A549 (cell line): ENCODE measurements around the gene ARHGEF11. TPM values are rescaled to one million over a fixed set of nuclear protein-coding genes. Genes with fewer than 3 reads are reported as not detected.

ENCODE experiments used
- ATAC-seq, 2 experiments: fragments of 200-7000 bp in 1 of 2; fragments of >200 bp in 1 of 2; cut with Nextera tagmentation in 1 of 2; cut with Tn5 transposase in 1 of 2; 3 replicates each; pipeline versions ENCODE4 v1.8.0 to v1.9.1; 2018 to 2020; ENCODE audit warnings: mild to moderate bottlenecking in 1 of 2, moderate library complexity in 1 of 2
- CTCF ChIA-PET: fragments of 300-600 bp; sonication (Branson Sonifier 250); formaldehyde crosslinking; extraction: SDS; loops from one replicate; lab custom pipeline; 2021; ENCODE audit warnings: antibody characterized with exemption, inconsistent platforms; lab: Yijun Ruan, JAX
- POLR2A ChIA-PET: fragments of 350-600 bp; formaldehyde crosslinking; extraction: SDS; loops from one replicate; lab custom pipeline; 2021; ENCODE audit warnings: antibody characterized with exemption, inconsistent platforms; lab: Yijun Ruan, JAX
- DNase-seq, 2 experiments: peaks; one replicate each; pipeline versions ENCODE4 v3.0.0 to v3.0.0-alpha.2; 2011 to 2016; ENCODE audit warnings: low read depth in 1 of 2, low spot score in 1 of 2
- FAIRE-seq: peaks from 2 replicates; lab custom pipeline; 2011; peaks lifted over from hg19 to GRCh38; lab: Jason Lieb, UNC
- H3K27ac ChIP-seq, 2 experiments: fragments of >200 bp; sonication (Bioruptor Twin); formaldehyde crosslinking; 3 replicates each; pipeline ENCODE4 v1.5.1; 2016 to 2017
- H3K4me1 ChIP-seq: fragments of >200 bp; sonication (Bioruptor Twin); formaldehyde crosslinking; 3 replicates; pipeline ENCODE4 v1.6.1; 2016
- H3K4me2 ChIP-seq: fragments of >200 bp; sonication (Bioruptor Twin); formaldehyde crosslinking; 3 replicates; pipeline ENCODE4 v1.6.1; 2016
- H3K4me3 ChIP-seq: fragments of >200 bp; sonication (Bioruptor Twin); formaldehyde crosslinking; 3 replicates; pipeline ENCODE4 v1.5.1; 2016
- H3K9me3 ChIP-seq: fragments of >200 bp; sonication (Bioruptor Twin); formaldehyde crosslinking; 3 replicates; pipeline ENCODE4 v1.6.1; 2016
- BHLHE40 ChIP-seq: IDR thresholded peaks from 2 replicates; pipeline ENCODE4 v1.6.1; 2012; ENCODE audit warnings: low read depth, low read length, inconsistent platforms
- CBX2 ChIP-seq: fragments of 200-600 bp; sonication (generic); IDR thresholded peaks from 2 replicates; pipeline ENCODE4 v1.6.1; 2016; ENCODE audit warnings: low read depth, mild to moderate bottlenecking, borderline replicate concordance
- CBX8 ChIP-seq: fragments of 200-600 bp; sonication (generic); IDR thresholded peaks from 2 replicates; pipeline ENCODE4 v1.6.1; 2016
- CHD2 ChIP-seq: fragments of 150-350 bp; IDR thresholded peaks from 2 replicates; pipeline ENCODE4 v1.6.1; 2014; ENCODE audit warnings: low read length; ENCODE audit not compliant: partially characterized antibody
- EHMT2 ChIP-seq: fragments of 200-600 bp; sonication (generic); IDR thresholded peaks from 2 replicates; pipeline ENCODE4 v1.6.1; 2016; ENCODE audit warnings: antibody characterized with exemption, low read depth, mild to moderate bottlenecking, moderate library complexity
- EP300 ChIP-seq, 2 experiments: fragments of >200 bp; sonication (Bioruptor Twin); formaldehyde crosslinking; IDR thresholded peaks; 2 replicates in 1 of 2; 3 replicates in 1 of 2; pipeline ENCODE4 v1.6.1; 2016 to 2017
- ESRRA ChIP-seq: fragments of 150-350 bp; IDR thresholded peaks from 2 replicates; pipeline ENCODE4 v1.6.1; 2014; ENCODE audit warnings: mild to moderate bottlenecking, low read length, borderline replicate concordance
- FOSB ChIP-seq: fragments of 250-450 bp; sonication (Bioruptor Pico); IDR thresholded peaks from 2 replicates; pipeline ENCODE4 v1.5.0; 2020; ENCODE audit warnings: mild to moderate bottlenecking, moderate library complexity
- FOSL2 ChIP-seq, 2 experiments: fragments of 450-650 bp in 1 of 2; fragments of >200 bp in 1 of 2; sonication (Bioruptor Twin) in 1 of 2; formaldehyde crosslinking; IDR thresholded peaks; 2 replicates each; pipeline versions ENCODE4 v1.5.0 to v1.6.1; 2016 to 2020; ENCODE audit warnings: mild to moderate bottlenecking in 1 of 2, moderate library complexity in 1 of 2
- FOXS1 ChIP-seq: fragments of 250-450 bp; sonication (Bioruptor Pico); IDR thresholded peaks from 2 replicates; pipeline ENCODE4 v1.5.0; 2020; ENCODE audit warnings: mild to moderate bottlenecking, moderate library complexity
- GATA3 ChIP-seq: IDR thresholded peaks from 2 replicates; pipeline ENCODE4 v1.6.1; 2012; ENCODE audit warnings: borderline replicate concordance
- HEYL ChIP-seq: fragments of 250-450 bp; sonication (Bioruptor Pico); IDR thresholded peaks from 2 replicates; pipeline ENCODE4 v1.8.0; 2021; ENCODE audit warnings: mild to moderate bottlenecking, moderate library complexity
- HOXA7 ChIP-seq: fragments of 250-450 bp; sonication (Bioruptor Pico); IDR thresholded peaks from 2 replicates; pipeline ENCODE4 v1.5.0; 2020; ENCODE audit warnings: mild to moderate bottlenecking, moderate library complexity
- HOXB5 ChIP-seq: fragments of 250-450 bp; sonication (Bioruptor Pico); IDR thresholded peaks from 2 replicates; pipeline ENCODE4 v1.5.0; 2020; ENCODE audit warnings: mild to moderate bottlenecking, moderate library complexity
- JUN ChIP-seq, 2 experiments: fragments of >200 bp; sonication (Bioruptor Twin); formaldehyde crosslinking; IDR thresholded peaks; 2 replicates in 1 of 2; 3 replicates in 1 of 2; pipeline ENCODE4 v1.6.1; 2016 to 2017
- KDM1A ChIP-seq: fragments of 200-600 bp; sonication (generic); IDR thresholded peaks from 2 replicates; pipeline ENCODE4 v1.6.1; 2016; ENCODE audit warnings: low read depth, mild to moderate bottlenecking
- MAZ ChIP-seq: fragments of 150-350 bp; IDR thresholded peaks from 2 replicates; pipeline ENCODE4 v1.6.1; 2014; ENCODE audit warnings: antibody characterized with exemption, low read depth, low read length, borderline replicate concordance
- NFE2L2 ChIP-seq: fragments of 150-350 bp; conservative IDR thresholded peaks from 2 replicates; pipeline ENCODE4 v1.6.1; 2014; ENCODE audit warnings: low read length
- PHF8 ChIP-seq: fragments of 200-600 bp; sonication (generic); IDR thresholded peaks from 2 replicates; pipeline ENCODE4 v1.6.1; 2016; ENCODE audit warnings: low read depth, mild to moderate bottlenecking, antibody characterized with exemption, moderate library complexity, borderline replicate concordance
- POLR2A ChIP-seq: IDR thresholded peaks from 2 replicates; pipeline ENCODE4 v1.6.1; 2012; ENCODE audit warnings: mild to moderate bottlenecking, low read length
- RARB ChIP-seq: fragments of 250-450 bp; sonication (Bioruptor Pico); IDR thresholded peaks from 2 replicates; pipeline ENCODE4 v1.8.0; 2021; ENCODE audit warnings: mild to moderate bottlenecking, moderate library complexity
- RNF2 ChIP-seq: fragments of 200-600 bp; sonication (generic); IDR thresholded peaks from 2 replicates; pipeline ENCODE4 v1.6.1; 2016; ENCODE audit warnings: low read depth, mild to moderate bottlenecking, antibody characterized with exemption, moderate library complexity, borderline replicate concordance
- SMC3 ChIP-seq: fragments of >200 bp; sonication (Bioruptor Twin); formaldehyde crosslinking; IDR thresholded peaks from 3 replicates; pipeline ENCODE4 v1.6.1; 2018; ENCODE audit warnings: inconsistent platforms
- TFCP2L1 ChIP-seq: fragments of 250-450 bp; sonication (Bioruptor Pico); IDR thresholded peaks from 2 replicates; pipeline ENCODE4 v1.5.0; 2021; ENCODE audit warnings: mild to moderate bottlenecking
- TP53 ChIP-seq: fragments of 250-450 bp; sonication (Bioruptor Pico); IDR thresholded peaks from 2 replicates; pipeline ENCODE4 v1.5.0; 2021; ENCODE audit warnings: mild to moderate bottlenecking, moderate library complexity
- ZC3H11A ChIP-seq: fragments of 450-650 bp; IDR thresholded peaks from 2 replicates; pipeline ENCODE4 v1.6.1; 2014; ENCODE audit warnings: antibody characterized with exemption, mild to moderate bottlenecking
- ZNF302 ChIP-seq: fragments of 250-450 bp; sonication (Bioruptor Pico); IDR thresholded peaks from 2 replicates; pipeline ENCODE4 v1.9.0; 2021; ENCODE audit warnings: inconsistent platforms, mild to moderate bottlenecking, moderate library complexity
- ZSCAN20 ChIP-seq: fragments of 250-450 bp; sonication (Bioruptor Pico); IDR thresholded peaks from 2 replicates; pipeline ENCODE4 v1.8.0; 2022; ENCODE audit warnings: mild to moderate bottlenecking, moderate library complexity
- WGBS: methylation state at CpG from one replicate; pipeline ENCODE4 v1.1.6; 2017; ENCODE audit errors: missing lambda C conversion rate; 5-methylcytosine and 5-hydroxymethylcytosine counted together
- polyA plus RNA-seq, 4 experiments: library from polyadenylated mRNA; depleted of rRNA in 3 of 4; stranded (reverse); fragments of >200 nt; fragmentation: RNase III in 1 of 4; extraction: RNeasy Plus Mini Kit Qiagen cat#74134 plus additional on column Dnase treatment in 1 of 4; gene quantifications; 2 replicates in 3 of 4; 3 replicates in 1 of 4; pipeline ENCODE4 v1.2.3, GENCODE V29; 2011 to 2017
- TF ChIP-seq, protein P1 (sequence below): fragments of >200 bp; sonication (Bioruptor Twin); formaldehyde crosslinking; IDR thresholded peaks from 2 replicates; pipeline ENCODE4 v1.6.1; 2016
- TF ChIP-seq, protein P2 (sequence below): fragments of 450-650 bp; IDR thresholded peaks from 2 replicates; pipeline ENCODE4 v1.6.1; 2014; ENCODE audit warnings: antibody characterized with exemption
- TF ChIP-seq, protein P3 (sequence below): fragments of >200 bp; sonication (Bioruptor Twin); formaldehyde crosslinking; IDR thresholded peaks from 3 replicates; pipeline ENCODE4 v1.6.1; 2016

Gene ARHGEF11
- polyA plus RNA-seq, 2 of the 4 experiments (the other 2 are of a cell fraction): 15.7 to 17.1 TPM

DNA sequence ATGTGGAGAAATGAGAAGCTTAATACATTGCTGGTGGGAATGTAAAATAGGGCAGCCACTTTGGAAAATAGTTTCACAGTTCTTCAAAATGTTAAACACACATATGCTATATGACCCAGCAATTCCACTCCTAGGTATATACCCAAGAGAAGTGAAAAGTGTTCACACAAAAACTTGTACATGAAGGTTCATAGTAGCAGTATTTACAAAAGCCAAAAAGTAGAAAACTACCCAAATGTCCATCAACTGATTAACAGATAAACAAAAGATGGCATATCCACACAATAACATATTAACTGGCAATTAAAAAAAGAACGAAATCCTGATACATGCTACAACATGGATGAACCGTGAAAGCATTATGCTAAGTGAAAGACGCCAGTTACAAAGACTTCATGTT lies 33.7 kb downstream of the ARHGEF11 start:
- peaks cover 7% of the 10 kb centered on the region; the same call in 2 of the 3 replicates for H3K4me1 ChIP-seq
- H3K4me2 ChIP-seq: no peak overlapping the region
- H3K4me3 ChIP-seq: no peak overlapping the region
- 94% methylated on average over 3 of the region's 3 CpGs for WGBS
- H3K9me3 ChIP-seq: no peaks in the 10 kb centered on the region
- CTCF ChIA-PET: no interaction called here
- ATAC-seq (no peak), FAIRE-seq (no peak), DNase-seq (no peak)
- TF ChIP-seq CBX8 (no peak), EHMT2 (no peak), ESRRA (no peak), HEYL (CRISPR knock-in tag) (no peak), JUN (IDR thresholded peaks at IDR 0.05) (no peak), CBX2 (no peak), PHF8 (no peak), BHLHE40 (no peak), CHD2 (no peak)
- POLR2A ChIA-PET: no interaction called here
- no peak overlapping the region for H3K27ac ChIP-seq

DNA sequence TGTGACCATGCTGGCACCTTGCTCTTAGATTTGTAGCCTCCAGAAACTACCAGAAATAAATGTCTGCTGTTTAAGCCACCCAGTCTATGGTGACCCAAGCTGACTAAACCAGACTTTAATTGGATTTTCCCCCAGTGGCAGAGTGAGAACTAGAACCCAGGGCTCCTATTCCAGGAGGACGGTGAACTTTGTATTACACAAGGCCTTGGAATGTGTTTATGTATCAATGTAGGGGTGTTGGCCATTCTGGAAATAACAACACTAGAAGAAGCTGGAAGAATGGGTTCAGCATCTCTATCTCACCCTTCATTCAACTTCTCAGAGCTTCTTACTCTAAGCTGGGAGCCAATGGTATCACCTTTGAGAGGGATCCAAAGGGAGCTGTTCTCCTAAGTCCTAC lies 37.0 kb downstream of the ARHGEF11 start:
- TF ChIP-seq FOSB (CRISPR knock-in tag): no peak
- TF ChIP-seq ZC3H11A: no peak
- TF ChIP-seq KDM1A: no peak
- no peak for TF ChIP-seq HEYL (CRISPR knock-in tag)
- no peak for TF ChIP-seq SMC3
- no peak for TF ChIP-seq GATA3
- no peak for TF ChIP-seq HOXA7 (CRISPR knock-in tag)
- TF ChIP-seq, protein P1, sequence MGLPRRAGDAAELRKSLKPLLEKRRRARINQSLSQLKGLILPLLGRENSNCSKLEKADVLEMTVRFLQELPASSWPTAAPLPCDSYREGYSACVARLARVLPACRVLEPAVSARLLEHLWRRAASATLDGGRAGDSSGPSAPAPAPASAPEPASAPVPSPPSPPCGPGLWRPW: no peak
- no peak for TF ChIP-seq TFCP2L1
- TF ChIP-seq TP53 (CRISPR knock-in tag): no peak
- no peak for TF ChIP-seq ESRRA
- no peak for TF ChIP-seq POLR2A
- TF ChIP-seq EP300 (IDR thresholded peaks at IDR 0.05): no peak
- TF ChIP-seq FOSL2 (IDR thresholded peaks at IDR 0.05): no peak
- TF ChIP-seq FOSL2 (CRISPR knock-in tag; IDR thresholded peaks at IDR 0.05): no peak
- TF ChIP-seq, protein P2, sequence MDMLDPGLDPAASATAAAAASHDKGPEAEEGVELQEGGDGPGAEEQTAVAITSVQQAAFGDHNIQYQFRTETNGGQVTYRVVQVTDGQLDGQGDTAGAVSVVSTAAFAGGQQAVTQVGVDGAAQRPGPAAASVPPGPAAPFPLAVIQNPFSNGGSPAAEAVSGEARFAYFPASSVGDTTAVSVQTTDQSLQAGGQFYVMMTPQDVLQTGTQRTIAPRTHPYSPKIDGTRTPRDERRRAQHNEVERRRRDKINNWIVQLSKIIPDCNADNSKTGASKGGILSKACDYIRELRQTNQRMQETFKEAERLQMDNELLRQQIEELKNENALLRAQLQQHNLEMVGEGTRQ: no peak
- H3K9me3 ChIP-seq: no peaks in the 10 kb centered on the region
- H3K4me3 ChIP-seq: no peak overlapping the region
- 50% methylated on average over 1 of the region's 1 CpG for WGBS
- DNase-seq: no peak
- H3K4me1 ChIP-seq: peaks cover 7% of the 10 kb centered on the region; the same call in 2 of the 3 replicates
- no peak for ATAC-seq
- FAIRE-seq: no peak
- CTCF ChIA-PET: interaction anchor here (0.6 kb wide), 1 partner anchor 27 kb away, joined by 4 read pairs; no protein-coding TSS in a partner anchor
- POLR2A ChIA-PET: no interaction called here
- H3K27ac ChIP-seq: no peak overlapping the region
- H3K4me2 ChIP-seq: no peak overlapping the region

DNA sequence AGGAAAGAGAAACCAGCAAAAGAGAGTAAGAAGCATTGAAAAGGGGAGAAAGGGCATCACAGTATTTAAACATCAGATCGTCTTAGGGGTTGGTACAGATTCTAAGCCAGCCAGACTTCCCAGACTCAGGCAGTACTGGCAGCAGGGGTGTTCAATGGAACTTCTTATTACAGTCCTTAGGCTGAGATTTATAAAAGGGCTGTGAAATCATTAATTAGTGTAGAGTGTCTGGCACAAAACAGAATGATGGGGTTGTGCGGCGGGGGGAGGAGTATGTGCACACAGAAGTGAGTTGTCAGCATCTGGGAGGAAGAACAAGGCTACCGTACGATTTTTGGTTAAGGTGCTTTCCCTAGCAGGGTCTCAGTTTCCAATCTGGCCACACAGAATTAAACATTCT lies 38.2 kb downstream of the ARHGEF11 start:
- POLR2A ChIA-PET: no interaction called here
- ATAC-seq: no peak

More for the DNA sequence above, 38.2 kb downstream of the ARHGEF11 start:
- Histone ChIP-seq H3K4me3 (no peak overlapping the region), H3K9me3 (no peaks in the 10 kb centered on the region), H3K4me2 (no peak overlapping the region), H3K27ac (no peak overlapping the region), H3K4me1 (peaks cover 7% of the 10 kb centered on the region; the same call in 2 of the 3 replicates)
- no peak for DNase-seq
- CTCF ChIA-PET: no interaction called here
- TF ChIP-seq, protein P3, sequence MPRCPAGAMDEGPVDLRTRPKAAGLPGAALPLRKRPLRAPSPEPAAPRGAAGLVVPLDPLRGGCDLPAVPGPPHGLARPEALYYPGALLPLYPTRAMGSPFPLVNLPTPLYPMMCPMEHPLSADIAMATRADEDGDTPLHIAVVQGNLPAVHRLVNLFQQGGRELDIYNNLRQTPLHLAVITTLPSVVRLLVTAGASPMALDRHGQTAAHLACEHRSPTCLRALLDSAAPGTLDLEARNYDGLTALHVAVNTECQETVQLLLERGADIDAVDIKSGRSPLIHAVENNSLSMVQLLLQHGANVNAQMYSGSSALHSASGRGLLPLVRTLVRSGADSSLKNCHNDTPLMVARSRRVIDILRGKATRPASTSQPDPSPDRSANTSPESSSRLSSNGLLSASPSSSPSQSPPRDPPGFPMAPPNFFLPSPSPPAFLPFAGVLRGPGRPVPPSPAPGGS: no peak
- TF ChIP-seq HOXB5 (CRISPR knock-in tag): no peak
- TF ChIP-seq RARB: no peak
- TF ChIP-seq NFE2L2: no peak
- no peak for TF ChIP-seq ZSCAN20 (CRISPR knock-in tag)
- no peak for TF ChIP-seq RNF2
- TF ChIP-seq ZNF302 (CRISPR knock-in tag): no peak
- no peak for TF ChIP-seq FOXS1
- no peak for TF ChIP-seq MAZ
- no peak for TF ChIP-seq JUN (IDR thresholded peaks at IDR 0.05)
- TF ChIP-seq FOSL2 (IDR thresholded peaks at IDR 0.05): no peak
- TF ChIP-seq FOSL2 (CRISPR knock-in tag; IDR thresholded peaks at IDR 0.05): no peak
- FAIRE-seq: no peak
- whole genome bisulfite sequencing: 74% methylated on average over 5 of the region's 5 CpGs
